HG02642 (cell line): Measurements from ENCODE around the gene PTPRZ1.

Source experiments
- ATAC-seq: cut with Tn5 transposase; IDR thresholded peaks from one replicate; pipeline ENCODE4 v1.9.1; 2021; ENCODE audit warnings: mild to moderate bottlenecking; ENCODE audit not compliant: unreplicated experiment, poor library complexity

The PTPRZ1 gene

GRCh38 chr7:122094549-122094948 lies 221.6 kb downstream of the PTPRZ1 start:
- ATAC-seq = no peak

DNA sequence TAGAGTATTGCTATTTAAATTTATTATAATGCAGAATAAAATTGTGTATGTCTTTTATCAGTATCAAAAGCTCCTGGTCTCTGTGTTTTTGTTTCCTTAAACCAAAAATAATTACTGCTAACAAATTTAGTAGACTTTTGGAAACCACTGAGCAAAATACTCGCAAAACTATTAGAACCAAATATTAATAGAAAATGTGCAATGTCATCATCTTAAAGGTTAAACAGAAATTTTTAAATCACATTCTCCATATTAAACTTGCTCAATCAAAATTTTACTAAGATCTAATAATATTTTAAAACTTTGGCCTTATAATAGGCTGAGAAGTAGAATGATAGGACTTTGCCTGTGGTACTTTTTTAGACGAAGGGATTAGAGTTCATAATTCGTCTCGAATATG lies 222.7 kb downstream of the PTPRZ1 start:
- ATAC-seq = no peak

GRCh38 chr7:122100021-122100420 lies 227.1 kb downstream of the PTPRZ1 start:
- ATAC-seq = no peak

- no peak for ATAC-seq
Measured at GRCh38 chr7:122103064-122103463, 230.1 kb downstream of the PTPRZ1 start.
